HG03280 (cell line): Measurements from ENCODE around the gene INPP5A.
"Not testable (repeated sequence)": the region's sequence is repeated elsewhere in the genome, so short reads cannot be mapped to it uniquely, and the experiment has no call there.

Source experiments
- ATAC-seq: cut with Tn5 transposase; IDR thresholded peaks from one replicate; pipeline ENCODE4 v1.9.1; 2021; ENCODE audit warnings: mild to moderate bottlenecking, moderate library complexity; ENCODE audit not compliant: unreplicated experiment

Gene INPP5A

GRCh38 chr10:132559538-132559937 is 22.0 kb downstream of the INPP5A start:
- ATAC-seq = no peak

DNA sequence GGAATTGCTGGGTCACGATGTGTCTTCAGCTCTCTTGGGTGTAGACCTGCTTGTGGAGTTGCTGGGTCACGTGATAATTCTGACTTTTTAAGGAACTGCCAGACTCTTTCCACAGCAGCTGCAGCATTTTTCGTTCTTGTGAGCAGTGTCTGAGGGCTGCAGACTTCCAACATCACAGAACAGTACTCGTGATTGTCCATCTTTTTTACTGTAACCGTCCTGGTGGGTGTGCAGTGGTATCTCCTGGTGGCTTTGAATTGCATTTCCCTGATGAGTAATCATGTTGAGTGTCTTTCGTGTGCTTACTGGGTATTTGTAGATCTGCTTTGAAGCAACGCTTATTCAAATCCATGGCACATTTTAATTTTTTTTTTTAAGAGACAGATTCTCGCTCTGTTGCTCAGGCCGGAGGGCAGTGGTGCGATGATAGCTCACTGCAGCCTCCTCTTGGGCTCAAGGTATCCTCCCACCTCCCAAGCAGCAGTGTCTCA is 22.7 kb downstream of the INPP5A start:
- ATAC-seq = no peak

DNA sequence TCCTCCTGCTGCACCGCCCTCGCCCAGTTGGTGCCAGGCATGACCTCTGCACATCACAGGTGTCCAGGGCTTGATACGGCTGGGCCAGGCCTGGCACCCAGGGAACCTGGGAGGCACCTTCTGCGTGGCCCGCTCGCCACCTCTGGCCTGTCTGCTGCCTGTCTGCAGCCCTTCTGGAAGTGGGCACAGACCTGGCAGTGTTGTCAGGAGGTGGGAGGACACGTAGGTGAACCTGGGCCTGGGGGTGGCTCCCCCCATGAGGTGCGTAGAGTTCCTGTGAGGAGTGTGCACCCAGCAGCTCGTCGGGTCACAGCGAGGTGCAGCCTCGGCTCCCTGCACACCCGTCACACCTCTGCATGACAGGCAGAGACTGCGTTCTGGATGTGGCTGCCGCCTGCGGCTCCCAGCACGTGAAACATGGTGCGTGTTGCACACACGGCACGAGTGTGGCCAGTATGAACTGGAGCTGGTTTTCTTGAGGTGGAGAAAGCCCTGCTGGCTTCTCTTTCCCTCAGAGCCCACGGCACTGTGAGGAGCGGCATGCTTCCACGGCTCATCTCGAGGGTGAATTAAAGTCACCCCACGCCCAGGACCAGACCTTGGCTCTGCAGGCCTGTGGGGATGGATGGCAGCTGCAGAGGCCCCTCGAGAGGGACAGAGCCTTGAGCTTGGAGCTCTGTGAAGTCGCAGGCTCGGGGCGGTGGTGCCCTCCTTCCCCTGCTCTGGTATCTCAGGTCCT is 24.8 kb downstream of the INPP5A start:
- ATAC-seq = no peak

DNA sequence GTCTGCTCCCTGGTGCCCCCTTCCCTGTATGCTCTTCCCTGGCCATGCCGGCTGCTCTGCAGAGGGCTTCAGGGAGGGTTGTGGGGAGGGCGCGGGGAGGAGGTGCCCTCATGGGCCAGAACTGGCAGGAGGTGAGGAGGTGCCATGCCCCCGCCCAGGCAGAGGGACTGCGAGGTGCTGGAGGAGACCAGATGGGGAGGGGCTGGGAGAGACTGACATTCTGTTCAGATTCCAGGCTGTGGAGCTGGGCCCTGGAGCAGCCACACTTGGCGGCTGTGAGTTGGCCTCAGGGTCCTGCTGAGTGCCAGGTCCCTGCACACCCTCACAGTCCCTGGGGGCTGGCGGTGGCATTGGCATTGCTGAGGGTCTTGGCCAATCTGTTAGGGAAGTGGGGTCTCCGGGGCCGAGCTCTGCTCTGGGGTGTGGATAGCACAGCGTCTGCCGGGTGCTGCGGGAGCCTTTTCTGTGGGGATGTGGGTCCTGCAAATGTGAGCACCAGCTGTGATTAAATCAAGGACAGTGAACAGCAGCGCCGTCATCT is 25.4 kb downstream of the INPP5A start:
- ATAC-seq = no peak

DNA sequence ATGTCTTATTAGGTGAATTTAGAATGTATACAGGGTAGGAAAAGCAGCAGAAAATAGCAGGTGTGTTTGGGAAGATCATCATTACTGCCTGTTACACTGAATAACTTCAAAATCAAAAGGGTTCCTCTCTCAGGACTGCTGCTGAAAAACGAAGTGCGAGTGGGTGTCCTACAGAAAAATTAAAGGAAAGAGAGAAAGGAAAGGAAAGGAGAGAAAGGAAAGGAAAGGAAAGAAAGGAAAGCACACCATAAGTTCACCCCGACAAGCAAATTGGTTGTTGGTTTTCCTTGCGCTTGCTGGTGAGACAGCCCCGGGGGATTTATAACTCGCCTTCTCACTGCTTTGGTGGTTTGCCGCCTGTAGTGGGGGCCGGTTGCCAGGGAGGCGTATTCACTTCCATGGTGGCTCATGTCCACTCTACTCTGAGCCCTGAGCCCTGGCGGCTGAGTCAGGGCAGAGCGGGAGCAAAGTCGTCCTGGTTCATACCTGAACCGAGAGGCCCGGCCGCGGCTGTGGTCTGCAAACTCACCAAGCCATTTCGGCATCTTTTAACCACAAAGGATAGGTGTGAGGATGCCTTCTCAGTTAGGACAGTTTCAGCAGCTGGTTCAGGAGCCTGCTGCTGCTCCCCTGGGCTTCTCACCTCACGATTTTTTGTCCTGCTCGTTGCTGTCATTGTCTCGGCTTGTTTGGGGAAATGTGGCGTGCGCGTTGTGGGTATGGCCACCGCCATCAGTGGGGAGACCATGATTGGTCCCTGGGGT is 26.1 kb downstream of the INPP5A start:
- peak; percentile 69 for ATAC-seq

- ATAC-seq = no peak
Observed at GRCh38 chr10:132564249-132564605, 26.6 kb downstream of the INPP5A start.

- ATAC-seq = no peak
Observed at GRCh38 chr10:132564690-132565089, 27.1 kb downstream of the INPP5A start.

DNA sequence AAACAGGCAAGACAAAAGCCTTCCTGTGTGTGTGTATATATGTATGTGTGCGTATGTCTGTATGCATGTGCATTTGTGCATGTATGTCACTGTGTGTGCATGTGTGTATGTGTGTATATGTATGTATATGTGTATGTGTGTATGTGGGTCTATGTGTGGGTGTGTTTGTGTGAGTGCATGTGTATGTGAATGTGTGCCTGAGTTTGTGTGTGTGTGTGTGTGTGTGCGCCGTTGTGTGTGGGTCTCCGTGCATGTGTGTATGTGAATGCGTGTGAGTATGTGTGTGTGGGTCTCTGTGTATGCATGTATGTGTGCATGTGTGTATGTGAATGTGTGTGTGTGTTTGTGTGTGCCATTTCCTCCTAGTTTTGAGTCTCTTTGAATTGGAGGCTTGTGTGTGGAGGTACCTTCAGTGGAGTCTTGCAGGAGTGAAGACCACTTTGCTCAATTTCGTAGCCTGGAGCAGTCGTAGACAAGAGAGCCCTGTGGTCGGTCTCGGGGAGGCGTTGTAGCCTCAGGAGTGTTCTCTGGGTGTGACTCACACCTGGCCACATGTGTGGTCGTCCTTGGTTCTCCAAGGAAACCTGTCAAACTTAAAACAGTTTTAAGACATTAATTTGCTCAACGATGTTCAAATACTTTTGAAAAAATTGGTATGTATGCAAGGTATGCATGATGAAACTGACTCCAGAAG is 28.1 kb downstream of the INPP5A start:
- ATAC-seq = no peak

- no peak for ATAC-seq
Observed at GRCh38 chr10:132566892-132567291, 29.3 kb downstream of the INPP5A start.

DNA sequence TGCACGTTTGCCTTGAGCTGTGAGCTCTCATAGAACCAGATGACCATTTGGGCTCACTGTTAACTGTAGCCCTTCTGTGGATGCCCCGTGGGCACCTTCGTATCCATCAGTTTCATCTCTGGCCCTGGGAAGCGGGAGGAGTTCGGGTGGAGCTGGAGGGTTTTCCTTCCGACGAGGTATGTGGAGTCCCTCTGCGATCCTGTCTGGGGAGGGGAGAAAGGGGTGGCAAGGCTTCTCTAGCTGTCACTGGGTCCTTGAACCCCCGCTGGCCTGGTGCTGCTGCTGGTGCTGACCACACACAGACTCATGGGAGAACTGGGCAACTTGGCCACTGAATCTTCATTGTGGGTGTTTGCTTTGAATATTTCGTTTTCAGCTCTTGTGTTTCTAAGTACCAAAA is 32.7 kb downstream of the INPP5A start:
- no peak for ATAC-seq

DNA sequence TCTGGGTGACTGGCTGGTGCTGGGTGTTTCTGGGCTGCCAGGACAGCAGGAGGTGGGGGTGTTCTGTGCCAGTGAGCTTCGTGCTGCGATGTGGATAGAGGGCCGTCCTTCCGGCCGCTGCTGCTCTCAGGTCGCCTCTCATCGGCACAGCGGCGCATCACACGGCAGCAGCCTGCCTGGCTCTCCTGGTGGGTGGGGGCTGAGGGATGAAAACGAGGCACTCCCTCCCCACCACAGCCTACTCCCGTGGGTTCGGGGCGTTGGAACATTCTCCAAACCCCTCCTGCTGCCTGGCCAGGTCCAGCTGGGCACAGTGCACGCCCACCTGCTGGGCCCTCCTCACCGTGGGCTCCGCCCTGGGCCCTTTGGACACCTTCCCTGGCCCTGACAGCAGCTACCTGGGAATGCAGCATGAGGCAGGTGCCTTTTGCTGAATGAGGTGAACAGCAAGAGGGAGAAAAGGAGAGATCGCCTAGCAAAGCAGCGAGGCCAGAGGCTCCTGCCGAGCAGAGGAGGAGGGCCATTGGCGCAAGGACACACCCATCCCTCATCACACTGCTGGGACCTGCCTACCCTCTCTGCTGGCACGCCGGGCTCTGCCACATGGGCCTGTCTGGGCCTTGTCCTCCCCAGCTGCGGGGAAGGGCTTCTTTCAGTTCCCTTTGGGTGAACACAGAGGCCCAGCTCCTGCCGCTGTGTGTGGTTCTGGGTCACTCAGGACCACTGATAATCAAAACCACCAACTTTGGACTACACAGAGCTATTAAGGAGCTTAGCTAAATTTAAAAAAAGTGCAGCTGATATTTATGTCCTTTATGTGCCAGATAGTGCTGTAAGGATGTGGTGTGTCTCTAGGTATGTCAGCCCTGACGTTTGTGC is 33.4 kb downstream of the INPP5A start:
- ATAC-seq = peak; percentile 34

DNA sequence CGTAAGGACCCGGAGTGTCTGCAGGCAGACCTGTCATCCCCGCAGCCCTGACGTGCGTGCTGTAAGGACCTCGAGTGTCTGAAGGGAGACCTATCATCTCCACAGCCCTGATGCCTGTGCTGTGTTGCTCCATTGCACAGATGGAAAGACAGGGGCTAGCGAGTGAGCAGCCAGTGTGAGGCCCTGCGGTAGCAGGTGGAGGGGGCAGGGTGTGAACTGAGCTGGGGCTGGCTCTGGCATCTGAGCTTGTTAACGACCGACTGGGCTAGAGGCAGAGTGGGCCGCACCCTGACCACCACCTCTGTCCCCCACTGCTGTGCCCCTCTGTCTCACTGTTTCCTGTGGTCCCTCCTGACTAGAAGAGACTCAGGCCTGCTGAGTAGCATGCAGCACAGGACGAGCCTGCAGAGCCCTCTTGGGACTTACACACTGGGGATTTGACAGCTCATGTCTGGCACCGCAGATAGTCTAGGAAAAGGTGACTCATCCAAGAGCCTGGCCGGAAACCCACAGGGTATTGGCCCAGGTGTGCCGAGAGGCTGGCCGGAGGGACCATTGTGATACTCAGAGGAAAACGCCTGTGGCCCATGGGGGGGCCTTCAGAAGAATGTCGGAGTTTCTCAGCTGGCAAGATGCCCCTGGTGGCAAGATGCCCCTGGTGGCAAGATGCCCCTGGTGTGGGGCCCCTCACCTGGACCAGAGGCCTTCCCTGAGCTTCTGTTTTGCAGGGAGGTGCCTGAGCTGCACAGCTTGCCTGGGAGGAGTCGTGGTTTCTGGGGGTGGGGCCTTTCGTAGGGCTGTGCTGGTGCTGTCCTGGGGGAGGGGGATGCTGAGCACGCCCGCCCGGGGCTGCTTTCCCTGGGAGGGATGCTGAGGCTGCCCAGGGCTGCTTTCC is 34.3 kb downstream of the INPP5A start:
- ATAC-seq = peak; percentile 79

GRCh38 chr10:132572545-132572937 is 35.0 kb downstream of the INPP5A start:
- no peak for ATAC-seq

GRCh38 chr10:132572946-132573345 is 35.4 kb downstream of the INPP5A start:
- not testable (repeated sequence) for ATAC-seq

DNA sequence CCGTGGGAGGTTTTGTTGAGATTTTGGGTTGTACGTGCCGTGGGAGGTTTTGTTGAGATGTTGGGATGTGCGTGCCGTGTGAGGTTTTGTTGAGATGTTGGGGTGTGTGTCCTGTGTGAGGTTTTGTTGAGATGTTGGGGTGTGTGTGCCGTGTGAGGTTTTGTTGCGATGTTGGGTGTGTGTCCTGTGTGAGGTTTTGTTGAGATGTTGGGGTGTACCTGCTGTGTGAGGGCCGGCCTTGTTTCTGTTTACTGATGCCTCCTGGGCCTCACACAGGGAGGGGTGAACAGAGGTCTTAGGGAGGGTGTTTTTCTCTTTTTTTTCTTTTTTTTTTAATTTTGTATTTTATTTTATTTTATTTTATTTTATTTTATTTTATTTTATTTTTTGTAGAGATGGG is 36.7 kb downstream of the INPP5A start:
- no peak for ATAC-seq

DNA sequence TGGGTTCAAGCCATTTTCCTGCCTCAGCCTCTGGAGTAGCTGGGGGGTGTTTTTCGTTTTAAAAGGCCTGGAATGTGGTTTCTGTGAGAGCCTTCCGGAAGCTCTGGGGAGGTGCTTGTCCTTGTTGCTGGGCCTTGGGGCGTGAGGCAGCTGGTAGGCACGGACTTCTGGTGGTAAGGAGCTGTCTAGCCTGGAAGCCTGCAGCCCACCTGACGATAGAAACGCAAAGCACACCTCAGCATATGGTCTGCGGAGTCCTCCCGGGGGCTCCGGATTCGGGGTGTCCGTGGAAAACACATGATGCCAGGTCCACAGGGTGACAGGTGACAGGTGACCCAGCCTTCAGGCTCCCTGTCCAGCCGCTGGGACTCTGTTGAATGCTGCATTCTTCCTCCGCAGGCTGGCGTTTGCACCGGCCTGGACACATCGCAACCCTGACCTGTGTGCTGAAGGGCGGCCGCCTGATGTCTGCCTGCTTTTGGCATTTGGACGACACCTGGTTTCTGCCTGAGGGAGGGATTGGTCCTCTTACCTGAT is 37.3 kb downstream of the INPP5A start:
- ATAC-seq = no peak

GRCh38 chr10:132575320-132576201 is 38.0 kb downstream of the INPP5A start:
- ATAC-seq = no peak

GRCh38 chr10:132576671-132577349 is 39.2 kb downstream of the INPP5A start:
- ATAC-seq = no peak
